ENCODE data around the gene QPRT.
"Not testable (repeated sequence)": the region's sequence is repeated elsewhere in the genome, so short reads cannot be mapped to it uniquely, and the experiment has no call there.

The QPRT gene

GRCh38 chr16:29742683-29743275 lies 63.8 kb downstream of the QPRT start:
- no peak for DNase-seq (ENCODE audit: low read depth, low spot score)
- in situ Hi-C loops (cut with HindIII; ENCODE audit: low sequenced_read_pairs), result no loop called here
- no peak for TF ChIP-seq CTCF (IDR thresholded peaks at IDR 0.05; ENCODE audit: low read depth, low read length)
- H3K4me3 ChIP-seq (ENCODE audit: low read depth, low read length), result no peak overlapping the region

- no peak overlapping the region for H3K4me3 ChIP-seq (ENCODE audit: low read depth, low read length)
- TF ChIP-seq CTCF (IDR thresholded peaks at IDR 0.05; ENCODE audit: low read depth, low read length), result no peak
- no peak for DNase-seq (ENCODE audit: low read depth, low spot score)
- in situ Hi-C loops (cut with HindIII; ENCODE audit: low sequenced_read_pairs), result no loop called here
Observed at GRCh38 chr16:29743475-29743826, 64.5 kb downstream of the QPRT start.

- in situ Hi-C loops (cut with HindIII; ENCODE audit: low sequenced_read_pairs), result no loop called here
- DNase-seq (ENCODE audit: low read depth, low spot score), result no peak
- no peak overlapping the region for H3K4me3 ChIP-seq (ENCODE audit: low read depth, low read length)
- no peak for TF ChIP-seq CTCF (IDR thresholded peaks at IDR 0.05; ENCODE audit: low read depth, low read length)
Observed at GRCh38 chr16:29743827-29744531, 65.0 kb downstream of the QPRT start.

GRCh38 chr16:29744541-29745101 lies 65.6 kb downstream of the QPRT start:
- H3K4me3 ChIP-seq (ENCODE audit: low read depth, low read length), result no peak overlapping the region
- TF ChIP-seq CTCF (IDR thresholded peaks at IDR 0.05; ENCODE audit: low read depth, low read length), result no peak
- in situ Hi-C loops (cut with HindIII; ENCODE audit: low sequenced_read_pairs), result no loop called here
- DNase-seq (ENCODE audit: low read depth, low spot score), result no peak

GRCh38 chr16:29745121-29745852 lies 66.3 kb downstream of the QPRT start:
- DNase-seq (ENCODE audit: low read depth, low spot score), result no peak
- H3K4me3 ChIP-seq (ENCODE audit: low read depth, low read length), result no peak overlapping the region
- in situ Hi-C loops (cut with HindIII; ENCODE audit: low sequenced_read_pairs), result no loop called here
- no peak for TF ChIP-seq CTCF (IDR thresholded peaks at IDR 0.05; ENCODE audit: low read depth, low read length)

GRCh38 chr16:29745853-29746345 lies 66.9 kb downstream of the QPRT start, which contains the start of gene C16orf54:
C16orf54 (minus strand) TSS chr16:29745990; CDS start chr16:29744951, 1,039 bp downstream.
- no peak within 1 kb of the TSS for H3K4me3 ChIP-seq (ENCODE audit: low read depth, low read length)
- in situ Hi-C loops (cut with HindIII; ENCODE audit: low sequenced_read_pairs), result no loop called here
- TF ChIP-seq CTCF (IDR thresholded peaks at IDR 0.05; ENCODE audit: low read depth, low read length), result no peak
- DNase-seq (ENCODE audit: low read depth, low spot score), result no peak

- H3K4me3 ChIP-seq (ENCODE audit: low read depth, low read length); in situ Hi-C loops (cut with HindIII; ENCODE audit: low sequenced_read_pairs): not testable (repeated sequence)
Observed at GRCh38 chr16:29746518-29746917, 67.5 kb downstream of the QPRT start.

More at GRCh38 chr16:29746518-29746917, 67.5 kb downstream of the QPRT start:
- DNase-seq (ENCODE audit: low read depth, low spot score), result not testable (repeated sequence)

Measured in astrocyte of the spinal cord (primary cell).